NCI-H82 (cell line): ENCODE results near the gene RNF138.
"Not testable (repeated sequence)": the region's sequence is repeated elsewhere in the genome, so short reads cannot be mapped to it uniquely, and the experiment has no call there.

ENCODE experiments used
- DNase-seq: peaks from one replicate; lab custom pipeline; 2025; lab: John Stamatoyannopoulos, UW

Gene RNF138

GRCh38 chr18:32095900-32096229 lies 4.2 kb downstream of the RNF138 start:
- no peak for DNase-seq

- DNase-seq = no peak
Observed at GRCh38 chr18:32096946-32097345, 5.3 kb downstream of the RNF138 start.

GRCh38 chr18:32104516-32104915 lies 12.8 kb downstream of the RNF138 start:
- DNase-seq = no peak

DNA sequence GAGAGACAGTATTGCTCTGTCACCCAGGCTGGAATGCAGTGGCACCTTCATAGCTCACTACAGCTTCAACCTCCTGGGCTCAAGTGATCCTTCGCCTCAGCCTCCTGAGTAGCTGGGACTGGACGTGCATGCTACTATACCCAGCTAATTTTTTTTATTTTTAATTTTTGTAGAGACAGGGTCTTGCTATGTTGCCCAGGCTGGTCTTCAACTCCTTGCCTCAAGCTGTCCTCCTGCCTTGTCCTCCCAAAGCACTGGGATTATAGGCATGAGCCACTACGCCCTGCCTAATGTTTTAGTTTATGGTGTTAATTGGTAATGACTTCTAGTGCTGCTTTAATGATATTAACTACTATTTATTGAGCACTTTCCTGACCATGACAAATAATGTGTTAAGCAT lies 18.3 kb downstream of the RNF138 start:
- no peak for DNase-seq

GRCh38 chr18:32111706-32112105 lies 20.0 kb downstream of the RNF138 start:
- DNase-seq = no peak

DNA sequence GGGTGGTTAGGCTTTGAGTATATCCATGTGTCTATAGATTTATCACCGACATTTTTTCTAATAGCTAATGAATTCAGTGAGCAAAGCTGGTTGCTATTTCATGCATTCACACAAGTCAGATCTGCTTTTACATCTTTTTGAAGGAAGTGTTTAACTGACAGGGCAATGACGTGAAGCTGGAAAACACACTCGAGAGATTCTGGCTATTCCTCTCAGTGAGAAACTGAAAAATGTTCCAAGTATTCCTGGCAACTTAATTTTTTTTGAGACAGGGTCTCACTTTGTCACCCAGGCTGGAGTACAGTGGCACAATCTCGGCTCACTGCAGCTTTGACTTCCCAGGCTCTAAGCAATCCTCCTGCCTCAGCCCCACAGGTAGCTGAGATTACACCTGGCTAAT lies 21.2 kb downstream of the RNF138 start:
- DNase-seq = no peak

- no peak for DNase-seq
Observed at GRCh38 chr18:32114293-32114942, 22.7 kb downstream of the RNF138 start.

GRCh38 chr18:32122039-32122438 lies 30.4 kb downstream of the RNF138 start:
- no peak for DNase-seq

DNA sequence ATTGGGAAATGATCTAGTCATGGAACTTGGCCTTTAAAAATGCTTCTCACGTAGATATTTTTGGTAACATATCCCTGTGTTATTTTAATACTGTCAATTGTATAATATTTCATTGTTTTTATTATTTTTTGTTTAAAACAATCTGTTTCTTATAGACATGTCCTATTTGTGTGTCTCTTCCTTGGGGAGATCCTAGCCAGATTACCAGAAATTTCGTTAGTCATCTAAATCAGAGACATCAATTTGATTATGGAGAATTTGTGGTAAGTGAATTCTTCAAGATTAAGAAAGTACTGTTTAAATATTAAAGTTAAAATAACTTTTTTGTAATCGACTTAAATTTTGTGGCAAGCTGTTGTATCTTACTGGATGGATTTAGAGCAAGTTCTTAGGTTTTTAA lies 34.9 kb downstream of the RNF138 start:
- DNase-seq = no peak

DNA sequence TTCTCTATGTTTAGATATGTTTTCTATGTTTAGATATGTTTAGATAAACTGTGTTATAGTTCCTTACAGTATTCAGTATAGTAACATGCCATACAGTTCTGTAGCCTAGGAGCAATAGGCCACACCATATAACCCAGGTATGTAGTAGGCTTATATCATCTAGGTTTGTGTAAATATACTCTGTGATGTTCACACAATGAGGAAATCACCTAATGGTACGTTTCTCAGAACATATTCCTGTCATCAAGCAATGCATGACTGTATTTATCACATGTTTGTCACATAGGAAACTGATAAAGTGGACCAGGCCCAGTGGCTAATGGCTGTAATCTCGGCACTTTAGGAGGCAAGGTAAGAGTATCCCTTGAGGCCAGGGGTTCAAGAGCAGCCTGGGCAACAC lies 44.0 kb downstream of the RNF138 start:
- no peak for DNase-seq

DNA sequence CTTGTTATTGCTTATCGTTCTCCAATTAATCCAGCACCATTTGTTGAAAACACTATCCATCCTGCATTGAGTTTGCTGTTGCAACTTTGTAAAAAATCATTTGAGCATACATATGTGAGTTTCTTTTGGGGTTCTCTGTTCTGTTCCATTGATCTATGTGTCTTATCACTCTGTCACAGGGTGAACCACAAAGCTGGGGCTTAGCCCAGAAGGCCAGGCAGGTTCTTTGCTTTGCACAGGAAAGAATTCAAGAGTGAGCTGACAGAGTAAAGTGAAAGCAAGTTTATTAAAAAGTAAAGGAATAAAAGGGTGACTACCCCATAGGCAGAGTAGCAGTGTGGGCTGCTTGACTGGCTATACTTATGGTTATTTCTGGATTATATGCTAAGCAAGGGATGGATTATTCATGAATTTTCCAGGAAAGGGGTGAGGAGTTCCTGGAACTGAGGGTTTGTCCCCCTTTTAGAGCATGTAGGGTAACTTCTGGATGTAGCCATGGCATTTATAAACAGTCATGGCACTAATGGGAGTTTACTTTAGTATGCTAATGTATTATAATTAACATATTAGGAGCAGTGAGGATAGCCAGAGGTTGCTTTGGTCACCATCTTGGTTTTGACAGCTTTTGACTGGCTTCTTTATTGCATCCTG lies 46.8 kb downstream of the RNF138 start:
- DNase-seq = no peak

DNA sequence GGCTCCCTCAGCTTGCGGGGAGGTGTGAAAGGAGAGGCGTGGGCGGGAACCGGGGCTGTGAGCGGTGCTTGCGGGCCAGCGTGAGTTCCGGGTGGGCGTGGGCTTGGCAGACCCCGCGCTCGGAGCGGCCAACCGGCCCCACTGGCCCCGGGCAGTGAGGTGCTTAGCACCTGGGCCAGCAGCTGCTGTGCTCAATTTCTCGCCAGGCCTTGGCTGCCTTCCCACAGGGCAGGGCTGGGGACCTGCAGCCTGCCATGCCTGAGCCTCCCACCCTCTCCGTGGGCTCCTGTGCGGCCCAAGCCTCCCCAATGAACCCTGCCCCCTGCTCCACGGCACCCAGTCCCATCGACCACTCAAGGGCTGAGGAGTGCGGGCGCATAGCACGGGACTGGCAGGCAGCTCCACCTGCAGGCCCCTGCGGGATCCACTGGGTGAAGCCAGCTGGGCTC lies 48.2 kb downstream of the RNF138 start:
- DNase-seq = no peak

DNA sequence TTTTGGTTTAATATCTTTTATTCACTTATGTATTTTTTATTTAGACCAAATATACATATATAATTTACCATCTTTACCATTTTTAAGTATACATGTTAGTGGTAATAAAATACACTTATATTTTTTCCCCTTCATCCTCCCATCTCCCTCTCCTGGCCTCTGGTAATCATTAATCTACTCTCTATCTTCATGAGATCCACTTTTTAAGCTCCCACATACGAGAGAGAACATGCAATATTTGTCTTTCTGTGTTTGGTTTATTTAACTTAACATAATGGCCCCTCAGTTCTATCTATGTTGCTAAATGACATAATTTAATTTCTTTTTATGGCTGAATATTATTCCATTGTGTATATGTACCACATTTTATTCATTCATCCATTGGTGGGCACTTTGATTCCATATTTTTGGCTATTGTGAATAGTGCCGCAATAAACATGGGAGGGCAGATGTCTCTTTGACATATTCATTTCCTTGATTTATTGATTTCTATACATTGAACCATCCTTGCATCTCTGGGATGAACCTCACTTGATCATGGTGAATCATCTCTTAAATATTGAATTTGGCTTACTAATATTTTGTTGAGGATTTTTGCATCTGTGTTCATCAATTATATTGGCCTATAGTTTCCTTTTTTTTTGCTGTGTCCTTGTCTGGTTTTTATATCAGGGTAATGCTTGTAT lies 56.7 kb downstream of the RNF138 start:
- no peak for DNase-seq

DNA sequence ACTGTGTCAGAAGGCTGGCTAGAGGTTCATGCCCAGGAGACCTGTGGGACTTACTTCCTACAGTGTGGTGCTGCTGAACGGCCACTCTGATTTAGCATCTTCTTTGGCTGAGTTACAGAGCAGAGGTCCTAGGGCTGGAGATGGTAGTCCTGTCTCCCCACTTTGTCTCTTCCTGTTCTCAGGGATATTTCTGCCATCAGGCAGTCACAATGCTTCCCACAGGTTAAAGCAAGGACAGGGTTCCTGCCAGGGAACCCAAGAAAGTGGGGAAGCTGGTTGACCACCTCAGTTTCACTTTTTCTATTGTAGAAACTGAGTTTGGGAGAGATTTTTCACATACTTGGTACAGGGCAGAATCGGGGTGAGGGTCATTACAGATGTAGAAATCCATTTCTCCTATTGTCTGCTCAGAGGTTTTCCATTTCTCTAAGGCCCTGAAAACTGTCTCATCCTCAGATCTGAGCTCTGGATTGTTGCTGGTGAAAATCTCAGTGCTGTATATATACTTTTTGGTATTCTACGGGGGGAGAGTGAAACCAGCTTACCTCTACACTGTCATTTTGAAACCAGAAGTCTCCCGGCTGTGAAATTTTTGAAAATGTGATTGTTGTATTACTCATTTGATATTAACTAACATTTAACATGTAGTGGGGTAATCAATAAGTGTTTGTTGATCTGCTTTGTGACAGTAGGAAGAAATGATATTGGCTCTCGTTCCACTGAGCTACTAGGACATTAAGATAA lies 61.2 kb downstream of the RNF138 start:
- no peak for DNase-seq

- DNase-seq = no peak
Observed at GRCh38 chr18:32156855-32157254, 65.2 kb downstream of the RNF138 start.

DNA sequence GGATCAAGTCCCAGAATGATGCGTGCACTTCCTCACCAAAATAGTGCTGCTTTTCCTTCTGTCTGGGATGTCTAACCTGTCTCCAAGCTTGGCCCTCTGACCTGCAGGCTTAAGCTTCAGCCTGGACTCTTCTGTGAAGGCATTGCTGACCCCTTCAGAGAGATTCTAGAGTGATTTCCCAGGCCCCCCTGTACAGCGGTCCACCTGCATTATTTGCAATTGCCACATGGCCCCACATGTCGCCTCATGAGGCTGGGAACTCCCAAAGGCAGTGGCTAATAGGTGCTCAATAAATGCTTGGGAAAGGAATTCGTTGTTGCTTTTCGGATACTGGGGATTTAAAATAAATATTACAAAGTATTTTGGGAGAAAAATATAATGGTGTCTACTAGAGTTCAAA lies 65.9 kb downstream of the RNF138 start:
- DNase-seq = peak; percentile 13

DNA sequence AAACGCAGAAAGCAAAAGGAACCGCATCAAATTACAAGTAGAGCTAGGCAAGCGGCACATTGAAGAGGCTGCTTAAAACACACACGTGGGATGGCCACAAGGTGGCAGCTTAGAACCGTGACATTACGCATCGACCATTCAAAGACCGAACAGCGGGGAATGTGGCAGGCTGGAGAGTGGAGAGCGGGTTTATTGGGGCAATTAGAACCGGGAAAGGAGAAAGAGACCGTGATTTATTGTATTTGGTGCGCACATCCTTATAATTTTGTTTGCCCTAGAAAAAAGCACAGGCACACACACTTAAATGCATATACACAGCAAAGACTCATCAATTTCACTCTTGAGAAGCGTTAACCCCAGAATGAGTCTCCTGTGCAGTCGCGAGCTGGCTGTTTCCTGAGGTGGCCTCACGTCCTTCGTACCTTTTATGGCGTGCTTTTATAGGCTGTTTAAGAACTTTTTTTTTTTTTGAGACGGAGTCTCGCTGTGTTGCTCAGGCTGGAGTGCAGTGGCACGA lies 66.5 kb downstream of the RNF138 start:
- peak; percentile 94 for DNase-seq

DNA sequence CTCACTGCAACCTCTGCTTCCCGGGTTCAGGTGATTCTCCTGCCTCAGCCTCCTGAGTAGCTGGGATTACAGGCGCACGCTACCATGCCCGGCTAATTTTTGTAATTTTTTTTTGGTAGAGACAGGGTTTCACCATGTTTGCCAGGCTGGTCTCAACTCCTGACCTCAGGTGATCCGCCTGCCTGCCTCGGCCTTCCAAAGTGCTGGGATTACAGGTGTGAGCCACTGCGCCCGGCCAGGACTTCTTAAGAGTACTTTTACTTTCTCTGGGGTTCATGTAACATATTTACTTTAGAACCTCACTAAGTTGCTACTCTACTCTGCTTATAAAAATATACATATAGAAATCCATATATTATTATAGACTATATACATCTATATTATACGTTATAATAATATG lies 67.0 kb downstream of the RNF138 start:
- DNase-seq = not testable (repeated sequence)

- no peak for DNase-seq
Observed at GRCh38 chr18:32160547-32160946, 68.9 kb downstream of the RNF138 start.

DNA sequence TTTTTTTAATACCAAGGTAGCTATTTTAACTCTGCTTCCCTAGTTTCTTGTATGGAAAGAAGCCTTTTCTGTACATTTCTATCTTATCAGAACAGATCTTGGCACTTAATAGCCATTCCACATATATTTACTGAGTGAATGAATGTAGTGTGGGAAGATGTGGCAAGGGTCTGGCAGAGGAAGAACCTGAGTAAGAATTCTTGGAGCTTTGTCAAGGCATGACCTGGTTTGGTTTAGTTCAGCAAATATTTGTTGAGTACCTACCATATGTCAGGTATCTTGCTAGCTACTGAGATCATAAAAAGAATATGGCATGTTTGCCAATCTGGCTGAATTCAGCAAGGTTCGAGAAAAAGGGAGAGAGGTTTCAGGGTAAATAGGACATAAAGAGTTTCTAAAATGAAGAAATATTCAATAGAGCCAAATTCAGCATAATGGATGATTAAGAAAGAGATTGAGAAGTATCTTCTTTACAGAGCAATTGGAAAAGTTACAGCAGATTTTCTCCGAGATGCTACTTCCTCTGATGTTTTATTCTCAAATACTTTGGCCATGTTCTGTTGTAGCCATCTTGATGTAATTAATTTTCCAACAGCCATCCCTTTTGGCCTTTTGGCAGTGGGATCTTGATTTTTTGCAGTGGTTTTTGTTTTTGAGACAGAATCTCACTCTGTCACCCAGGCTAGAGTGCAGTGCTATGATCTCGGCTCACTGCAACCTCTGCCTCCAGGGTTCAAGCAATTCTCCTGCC lies 76.5 kb downstream of the RNF138 start:
- no peak for DNase-seq

DNA sequence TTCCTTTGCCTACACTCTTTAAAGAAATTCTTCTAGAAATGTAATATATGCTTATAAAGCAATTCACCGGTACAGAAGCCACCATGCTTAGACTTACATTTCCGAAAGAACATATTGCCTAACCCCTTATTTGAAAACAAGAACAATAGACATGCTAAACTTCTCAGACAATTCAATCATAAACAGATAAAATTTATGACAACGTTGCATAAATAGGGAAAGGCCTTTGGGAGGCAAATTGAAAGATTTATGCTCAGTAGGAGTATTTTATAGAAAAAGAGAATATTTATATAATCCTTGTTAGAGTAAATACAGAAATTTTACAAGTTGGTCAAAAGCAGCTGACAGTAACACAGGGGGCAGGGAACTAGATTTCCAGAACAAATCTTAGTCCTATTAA lies 82.0 kb downstream of the RNF138 start:
- DNase-seq = no peak

- DNase-seq = no peak
Observed at GRCh38 chr18:32174719-32175118, 83.0 kb downstream of the RNF138 start.
